LNCAP (cell line): Measurements from ENCODE around the gene SLC2A13.

ENCODE experiments used
- CTCF ChIP-seq: fragments of 450-650 bp; IDR thresholded peaks from 2 replicates; pipeline ENCODE4 v1.5.1; 2017; ENCODE audit warnings: mild to moderate bottlenecking

Gene SLC2A13

GRCh38 chr12:40144023-40144422 lies 38.1 kb upstream of the SLC2A13 start:
- TF ChIP-seq CTCF, result no peak

DNA sequence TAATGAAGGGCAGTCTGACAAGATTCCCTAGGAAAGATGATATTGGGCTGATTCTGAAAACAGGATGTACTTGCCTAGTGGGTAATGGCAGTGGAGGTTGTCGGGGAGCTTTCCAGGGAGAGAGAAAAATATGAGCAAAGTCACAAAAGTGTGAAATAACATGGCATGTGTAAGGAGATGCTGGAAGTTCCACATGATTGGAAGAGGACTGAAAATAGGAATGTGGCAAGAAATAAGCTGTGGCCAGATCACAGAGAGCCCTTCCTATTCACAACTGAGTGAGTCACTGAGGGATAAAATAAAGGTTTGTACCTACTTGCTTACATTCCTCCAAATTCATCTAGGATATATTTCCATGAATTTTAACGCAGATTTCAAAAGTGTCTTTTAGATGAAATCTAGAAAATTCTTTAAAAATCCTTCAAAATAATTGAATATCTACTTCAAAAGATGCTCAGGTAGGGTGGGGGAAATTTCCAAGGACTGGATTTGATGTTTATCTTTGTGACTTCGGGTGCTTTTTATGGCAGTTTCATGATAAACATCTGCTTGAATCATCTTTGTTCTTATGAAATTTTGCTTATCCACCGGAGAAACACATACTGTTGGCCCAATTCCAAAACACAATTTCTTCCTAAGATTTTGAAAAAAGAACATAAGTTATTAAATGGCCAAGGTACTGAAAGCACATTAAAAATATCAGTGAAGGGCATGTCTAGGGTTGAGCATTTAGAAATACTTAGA lies 36.3 kb upstream of the SLC2A13 start:
- TF ChIP-seq CTCF, result no peak

- no peak for TF ChIP-seq CTCF
Measured at GRCh38 chr12:40138526-40138925, 32.6 kb upstream of the SLC2A13 start.

GRCh38 chr12:40137252-40137651 lies 31.4 kb upstream of the SLC2A13 start:
- no peak for TF ChIP-seq CTCF

- no peak for TF ChIP-seq CTCF
Measured at GRCh38 chr12:40127408-40127807, 21.5 kb upstream of the SLC2A13 start.

GRCh38 chr12:40123496-40123895 lies 17.6 kb upstream of the SLC2A13 start:
- no peak for TF ChIP-seq CTCF

DNA sequence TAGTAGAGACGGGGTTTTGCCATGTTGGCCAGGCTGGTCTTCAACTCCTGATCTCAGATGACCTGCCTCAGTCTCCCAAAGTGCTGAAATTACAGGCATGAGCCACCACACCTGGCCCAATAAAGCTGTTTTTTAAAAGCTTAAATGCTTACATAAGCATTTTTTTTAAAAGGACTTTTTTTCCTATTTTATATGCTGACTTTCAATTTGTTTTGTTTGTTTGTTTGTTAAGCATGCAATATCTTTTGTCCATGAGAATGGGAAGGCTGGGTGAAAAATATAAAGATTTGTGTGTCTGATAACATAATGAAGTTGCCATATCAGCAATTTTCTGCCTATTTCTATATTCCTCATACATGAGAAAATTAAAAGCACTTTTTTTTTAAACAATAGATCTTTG lies 17.0 kb upstream of the SLC2A13 start:
- TF ChIP-seq CTCF, result no peak

GRCh38 chr12:40117818-40118217 lies 11.9 kb upstream of the SLC2A13 start:
- TF ChIP-seq CTCF, result no peak
